Cardiac fibroblast (primary cell): ENCODE measurements around the gene IGHMBP2.
"Not testable (repeated sequence)": the region's sequence is repeated elsewhere in the genome, so short reads cannot be mapped to it uniquely, and the experiment has no call there.

Experiments
- DNase-seq, 2 donors: peaks; one replicate each; pipeline versions ENCODE4 v3.0.0 to v3.0.0-alpha.2; 2010; ENCODE audit warnings: low read depth in 2 of 2
- H3K4me3 ChIP-seq, 2 donors: replicated peaks in 1 of 2; 1 replicate in 1 of 2; 2 replicates in 1 of 2; pipeline ENCODE4 v1.5.1; 2011; ENCODE audit warnings: low read depth in 2 of 2, low read length in 2 of 2, mild to moderate bottlenecking in 2 of 2, moderate library complexity in 1 of 2
- CTCF ChIP-seq: IDR thresholded peaks from one replicate; pipeline ENCODE4 v1.5.1; 2011; ENCODE audit warnings: low read depth, mild to moderate bottlenecking, low read length, inconsistent platforms

IGHMBP2 gene

GRCh38 chr11:68903288-68904247, at the start of gene IGHMBP2, which contains the start of gene MRPL21:
Gene IGHMBP2 (plus strand): TSS chr11:68903891. CDS start chr11:68903953, 62 bp downstream.
Gene MRPL21 (minus strand): TSS chr11:68903832. CDS start chr11:68903810, 22 bp downstream.
- peak within 1 kb of the TSS; percentile 96 to 99 for H3K4me3 ChIP-seq
- TF ChIP-seq CTCF = no peak
- DNase-seq = peak; percentile 86 to 87

GRCh38 chr11:68854273-68854958, 49.3 kb upstream of the IGHMBP2 start:
- DNase-seq = no peak
- no peak overlapping the region for H3K4me3 ChIP-seq
- TF ChIP-seq CTCF = no peak

- peak; percentile 13 to 41 for DNase-seq
Observed at GRCh38 chr11:68855205-68855981, 48.3 kb upstream of the IGHMBP2 start.

GRCh38 chr11:68856425-68857030, 47.2 kb upstream of the IGHMBP2 start:
- H3K4me3 ChIP-seq, DNase-seq: not testable (repeated sequence)

More at GRCh38 chr11:68855205-68855981, 48.3 kb upstream of the IGHMBP2 start:
- no peak for TF ChIP-seq CTCF
- peak overlapping the region; percentile 43 to 48 for H3K4me3 ChIP-seq

GRCh38 chr11:68857037-68857586, 46.6 kb upstream of the IGHMBP2 start:
- DNase-seq = no peak
- H3K4me3 ChIP-seq = no peak overlapping the region
- no peak for TF ChIP-seq CTCF

- no peak for DNase-seq
- no peak overlapping the region for H3K4me3 ChIP-seq
- no peak for TF ChIP-seq CTCF
Observed at GRCh38 chr11:68859123-68859522, 44.6 kb upstream of the IGHMBP2 start.
